Stimulated activated CD8-positive, alpha-beta memory T cell treated with anti-CD3 and anti-CD28 coated beads, Interleukin-15, amount 100 ng/mL, for 48 hours (primary cell): ENCODE data around the gene FILIP1L.

Source experiments
- DNase-seq, 2 donors: peaks; one replicate each; pipeline ENCODE4 v3.0.0-alpha.2; 2020; ENCODE audit warnings: low read depth in 2 of 2

FILIP1L gene

DNA sequence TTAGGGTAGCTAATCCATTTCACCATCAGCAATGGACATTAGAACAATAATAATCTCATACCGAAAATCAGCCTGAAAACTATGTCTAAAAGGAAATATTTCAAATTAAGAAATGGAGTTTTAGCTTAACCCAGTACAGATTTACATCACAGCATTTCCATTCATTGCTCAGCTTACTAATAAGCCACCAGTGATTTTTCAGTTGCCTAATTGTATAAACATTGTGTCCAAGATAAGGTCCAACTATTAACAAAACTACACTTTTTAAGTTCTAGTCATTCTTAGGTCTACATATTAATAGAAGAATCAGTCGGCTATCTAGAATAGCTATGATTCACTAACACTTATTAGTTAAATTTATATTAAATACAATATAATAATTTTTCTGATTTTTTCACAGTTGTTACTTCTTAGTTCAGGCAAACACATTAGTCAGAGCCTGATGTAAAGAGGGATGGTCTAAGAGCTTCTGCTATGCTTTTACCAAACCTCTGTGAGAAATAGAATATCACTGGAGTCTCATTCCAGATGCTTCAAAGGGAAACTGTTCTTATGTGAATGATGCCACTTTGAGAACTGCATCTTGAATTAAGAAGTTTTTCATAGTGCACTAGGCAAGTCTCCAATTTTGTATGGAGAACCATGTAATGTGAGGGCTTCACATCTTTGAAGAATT is 222.6 kb downstream of the FILIP1L start:
- DNase-seq: no peak

DNA sequence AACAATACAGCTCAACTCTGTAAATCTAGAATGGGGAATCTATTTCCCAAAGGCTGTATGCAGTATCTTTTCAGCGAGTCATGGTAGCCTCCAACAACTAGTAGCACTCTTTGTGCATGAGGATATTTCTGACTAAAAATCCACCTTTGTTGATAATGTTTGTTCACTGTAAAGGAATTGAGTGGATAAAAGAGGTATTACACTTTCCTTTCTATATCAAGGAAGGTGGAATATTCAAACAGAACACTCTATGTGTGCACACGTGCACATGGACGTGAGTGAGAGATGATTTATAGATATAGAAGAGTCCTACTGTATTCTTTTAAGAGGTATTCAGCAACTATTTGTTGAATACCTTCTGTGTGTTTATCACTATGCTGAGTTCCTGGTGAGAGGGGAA is 228.4 kb downstream of the FILIP1L start:
- no peak for DNase-seq

DNA sequence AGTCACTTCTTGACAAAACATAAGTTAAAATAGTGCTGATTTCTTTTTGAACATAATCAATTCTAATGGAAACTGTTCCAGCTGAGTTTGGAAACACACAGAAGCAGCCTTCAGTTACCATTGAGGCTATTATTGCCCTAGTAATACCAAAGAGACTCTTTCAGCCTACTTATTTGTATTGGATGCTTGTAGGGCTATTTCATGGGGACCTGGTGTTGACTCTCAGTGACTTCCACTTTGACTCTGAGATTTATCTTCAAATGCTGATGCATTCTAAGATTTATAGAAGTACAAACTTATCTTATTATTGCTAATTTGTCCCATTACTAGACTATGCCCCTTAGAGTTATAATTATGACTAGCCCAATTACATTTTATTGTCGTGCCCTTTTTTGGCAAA is 229.2 kb downstream of the FILIP1L start:
- DNase-seq: no peak

DNA sequence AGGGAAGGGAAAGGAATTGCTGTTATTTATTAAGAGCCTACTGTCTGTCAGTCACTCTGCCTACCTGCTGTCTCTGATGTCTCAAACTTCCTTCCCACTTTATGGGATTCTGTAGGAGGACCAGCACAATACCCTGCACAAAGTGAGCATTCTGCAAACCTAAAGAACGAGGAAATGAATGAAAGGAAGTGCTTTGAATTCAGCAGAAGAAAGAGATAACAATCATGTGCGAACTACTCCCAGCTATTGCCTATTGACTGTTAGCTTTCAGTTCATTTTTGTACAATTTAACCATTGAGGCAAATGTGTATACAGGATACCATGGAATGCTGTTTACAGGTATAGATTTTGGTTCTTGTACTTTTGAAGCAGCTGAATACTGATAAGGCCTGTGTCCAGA is 229.8 kb downstream of the FILIP1L start:
- DNase-seq: no peak

DNA sequence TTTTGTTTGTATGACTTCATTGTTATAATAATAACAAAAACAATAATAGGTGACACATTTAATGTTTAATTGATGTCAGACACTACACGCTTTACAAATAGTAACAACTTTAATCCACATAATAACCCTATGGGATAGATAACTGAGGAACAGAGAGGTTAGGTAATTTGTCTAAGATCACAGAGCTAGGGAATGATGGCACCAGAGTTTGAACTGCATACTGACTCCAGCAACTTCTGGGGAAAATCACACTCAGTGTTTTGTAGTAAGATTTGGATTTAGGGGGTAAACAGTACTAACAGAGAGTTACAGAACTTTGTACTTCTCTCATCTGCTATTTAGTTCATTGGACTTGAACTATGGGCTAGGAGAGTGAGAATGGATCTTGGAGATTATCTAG is 230.6 kb downstream of the FILIP1L start:
- no peak for DNase-seq

DNA sequence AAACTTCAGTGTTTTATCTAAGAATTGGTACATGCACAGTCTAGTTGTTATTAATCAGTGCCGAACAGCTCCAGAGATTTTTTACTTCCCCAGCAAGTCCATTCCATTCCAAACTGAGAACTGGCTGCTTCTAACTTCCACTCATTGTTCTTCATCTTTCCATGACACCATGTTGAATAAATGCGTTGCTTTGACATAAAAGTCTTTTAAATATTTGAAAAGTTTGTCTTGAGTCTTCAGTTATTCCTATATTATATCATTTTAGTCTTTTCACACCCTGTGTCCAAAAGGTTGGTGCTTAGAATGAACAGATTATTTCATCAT is 231.2 kb downstream of the FILIP1L start:
- no peak for DNase-seq

DNA sequence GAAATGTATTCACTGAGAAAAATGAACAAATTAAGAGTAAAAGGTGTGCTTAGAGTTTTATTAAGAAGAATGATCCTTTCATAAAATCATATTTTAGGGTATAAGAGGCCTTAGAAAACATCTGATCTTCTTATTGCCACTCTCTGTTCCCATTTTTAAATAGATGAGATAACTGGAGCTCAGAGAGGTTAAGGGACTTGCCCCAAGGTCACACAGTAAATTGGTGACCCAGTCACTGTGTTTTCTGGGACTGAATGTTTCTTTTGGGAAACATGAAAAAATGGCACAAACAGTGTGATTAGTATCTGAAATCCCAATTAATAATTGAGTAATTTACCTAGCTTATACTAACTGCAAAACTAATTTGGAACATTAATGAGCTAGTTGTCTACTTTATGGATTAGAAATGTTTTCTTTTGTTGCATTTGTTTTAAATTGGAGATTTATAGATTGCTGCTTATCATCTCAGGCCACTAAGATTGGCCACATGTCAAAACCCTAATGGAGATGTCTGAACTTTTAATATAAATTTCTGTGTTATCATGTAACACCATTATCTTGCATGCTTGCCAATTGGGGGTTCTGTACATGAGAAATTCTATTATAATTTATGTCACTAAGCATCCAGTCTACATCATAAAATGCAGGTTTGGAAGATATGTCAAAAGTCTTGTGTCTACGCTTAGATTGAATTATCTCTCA is 231.7 kb downstream of the FILIP1L start:
- DNase-seq: no peak

DNA sequence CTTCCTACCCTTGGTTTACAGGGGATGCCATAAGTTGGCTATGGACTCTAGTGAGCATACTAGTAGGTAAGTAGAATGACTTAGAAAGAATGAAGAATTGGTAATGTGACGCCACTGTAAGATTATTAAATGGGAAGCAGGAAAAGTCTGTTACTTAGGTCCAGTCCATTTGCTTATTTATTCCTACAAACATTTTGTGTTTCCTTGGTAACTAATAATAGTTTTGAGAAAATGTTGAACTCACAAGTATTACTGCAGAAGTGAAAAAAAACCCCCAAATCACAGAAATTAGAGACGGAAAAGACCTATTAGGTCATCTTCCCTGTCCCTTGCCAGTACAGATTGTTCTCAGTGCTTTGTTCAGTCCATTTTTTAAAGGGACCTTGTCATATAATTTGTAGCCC is 233.2 kb downstream of the FILIP1L start:
- DNase-seq: no peak

DNA sequence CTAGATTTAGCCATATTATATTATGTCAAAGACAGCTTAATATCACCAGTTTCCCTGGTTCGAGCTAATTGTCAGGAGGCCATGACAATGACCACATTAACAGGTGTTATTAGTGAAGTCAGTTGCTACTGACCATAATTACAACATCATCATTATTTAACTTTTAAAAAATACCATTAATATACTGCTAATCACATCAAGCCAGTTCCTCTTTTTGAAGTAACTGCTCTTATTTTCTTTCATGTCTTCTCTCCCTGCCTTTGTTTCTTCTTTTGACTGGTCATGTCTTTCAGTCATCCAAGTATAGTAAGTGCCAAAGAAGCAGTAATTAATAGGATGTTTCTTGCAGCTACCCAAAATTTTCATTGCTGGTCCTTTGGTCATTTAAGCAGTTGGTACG is 235.0 kb downstream of the FILIP1L start:
- no peak for DNase-seq

DNA sequence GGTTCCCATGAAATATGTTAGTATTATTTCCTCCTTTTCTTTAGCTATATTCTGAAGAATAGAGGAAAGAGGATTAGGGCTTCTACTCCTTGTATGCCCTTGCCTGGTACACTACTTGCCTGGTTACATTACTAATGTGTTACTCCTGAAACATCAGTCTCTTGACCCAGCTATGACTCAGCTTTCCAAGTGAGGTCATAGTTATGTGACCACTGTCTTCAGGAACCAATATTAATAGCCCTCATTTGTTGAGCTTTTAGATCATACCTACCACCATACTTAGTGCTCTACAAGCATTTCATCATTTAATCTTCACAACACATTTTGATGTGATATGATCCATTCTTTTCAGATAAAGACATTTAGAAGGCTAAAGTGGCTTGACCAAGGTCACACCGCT is 236.3 kb downstream of the FILIP1L start:
- no peak for DNase-seq

DNA sequence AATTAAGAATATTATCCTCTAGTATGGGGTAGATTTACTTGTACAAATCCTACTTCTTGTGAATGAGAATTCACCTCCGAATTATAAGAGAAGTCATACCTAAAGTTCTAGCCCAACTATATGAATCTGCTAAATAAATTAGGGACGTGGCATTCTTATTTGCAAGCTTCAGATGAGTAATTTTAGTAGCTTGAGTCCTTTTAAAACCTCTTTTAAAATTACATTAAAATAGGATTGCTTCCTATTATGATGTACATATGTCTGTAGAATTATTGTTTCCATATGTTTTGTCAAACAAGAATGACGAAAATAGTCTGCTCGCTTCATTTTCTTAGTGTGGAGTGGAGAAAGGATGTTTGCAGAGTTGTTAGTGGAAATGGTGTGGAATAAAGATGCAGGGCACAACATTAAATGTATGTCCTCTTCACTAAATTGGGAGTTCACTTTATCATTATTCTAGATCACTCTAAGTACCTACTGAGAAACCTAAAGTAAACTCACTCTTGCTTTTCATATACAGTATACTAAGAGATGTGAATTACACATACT is 237.2 kb downstream of the FILIP1L start:
- no peak for DNase-seq

DNA sequence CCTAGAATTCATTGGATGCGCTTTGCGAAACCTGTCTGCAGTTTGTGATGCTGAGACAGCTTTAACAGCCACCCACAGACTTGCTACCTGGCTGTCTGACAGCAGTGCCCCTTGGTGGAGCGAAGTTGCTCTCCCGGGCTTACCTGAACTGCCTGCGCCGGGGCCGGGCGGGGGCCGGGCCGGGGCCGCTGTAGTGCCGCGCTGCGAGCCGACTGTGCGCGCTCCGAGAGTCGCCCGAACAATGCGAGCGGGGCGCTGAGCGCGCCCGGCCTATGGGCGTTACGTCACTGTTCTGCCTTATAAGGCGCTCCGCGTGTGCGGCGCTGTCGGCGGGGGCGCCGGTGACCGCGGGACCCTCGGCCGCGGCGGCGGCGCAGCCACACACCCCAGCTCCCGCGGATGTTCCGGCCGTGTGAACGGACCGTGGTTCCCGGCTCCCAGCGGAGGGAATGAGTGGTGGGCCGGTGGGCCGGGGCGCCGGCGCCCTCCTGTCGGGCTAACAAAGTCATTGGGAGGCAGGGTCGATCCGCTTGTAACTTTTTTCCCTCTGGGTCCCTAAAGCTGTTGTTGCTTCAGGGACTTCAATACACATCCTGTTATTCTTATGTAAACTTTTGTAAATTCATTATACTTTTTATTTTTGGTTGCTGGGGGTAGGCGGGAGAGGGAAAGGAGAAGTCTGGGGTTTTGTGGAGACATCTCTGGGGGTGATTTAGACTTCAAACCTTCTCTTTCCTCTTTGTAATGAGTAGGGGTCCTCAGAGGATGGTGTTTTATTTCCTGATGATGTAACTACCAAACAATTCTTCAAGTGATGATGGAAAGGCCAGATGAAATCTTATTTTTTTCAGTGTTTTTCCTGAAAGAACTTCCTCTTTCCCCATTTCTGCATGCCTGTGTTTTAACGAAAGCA is 238.1 kb downstream of the FILIP1L start:
- DNase-seq: peak; percentile 44 to 45

DNA sequence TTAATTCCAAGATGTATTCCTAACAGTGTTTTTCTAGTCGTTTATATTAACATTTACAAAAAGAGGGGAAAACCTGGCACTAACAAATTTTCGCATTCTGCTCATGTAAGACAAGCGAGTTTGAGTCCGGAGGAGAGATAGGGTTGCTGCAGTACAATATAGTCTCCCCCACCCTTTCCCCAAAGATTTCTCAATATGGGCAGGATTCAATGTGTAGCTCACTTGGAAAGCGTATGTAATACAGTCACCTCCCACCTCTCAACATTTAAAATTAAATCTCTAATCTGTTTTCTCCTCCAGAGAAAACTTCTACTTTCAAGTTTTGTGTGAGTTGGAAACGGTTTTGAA is 238.7 kb downstream of the FILIP1L start:
- DNase-seq: no peak

DNA sequence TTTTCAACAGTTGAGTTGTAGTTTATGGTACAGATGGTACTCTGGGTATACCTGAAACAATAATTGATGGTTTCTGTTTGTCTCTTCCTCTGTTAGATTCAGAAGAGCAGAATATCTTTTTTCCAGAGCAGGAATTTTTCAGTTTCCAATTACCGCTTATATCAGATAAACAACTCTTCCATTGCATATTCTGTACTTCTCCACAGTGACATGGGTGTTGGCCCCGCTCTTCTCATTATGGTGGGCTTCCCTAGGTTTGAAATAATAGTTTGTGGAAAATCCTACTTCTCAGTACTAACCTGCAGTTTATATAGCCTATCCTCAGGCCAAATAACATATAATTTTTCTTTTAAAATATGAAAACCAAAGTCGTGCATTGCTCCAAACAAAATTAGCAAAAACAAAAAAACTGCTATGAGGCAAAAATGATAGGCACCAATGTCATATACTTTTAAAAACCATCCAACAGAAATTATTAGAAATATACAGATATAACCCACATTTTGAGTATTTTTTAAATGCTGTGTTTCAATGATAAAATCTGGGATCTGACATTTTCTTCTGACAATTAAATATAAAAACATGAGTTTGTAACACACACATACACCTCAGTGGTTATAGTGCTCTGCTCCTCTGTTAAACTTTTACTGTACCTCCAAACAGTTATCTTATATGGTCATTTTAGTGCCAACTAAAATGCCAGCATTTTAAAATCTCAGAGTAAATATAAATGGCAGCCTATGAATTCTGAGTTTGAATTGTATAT is 239.9 kb downstream of the FILIP1L start:
- DNase-seq: no peak

DNA sequence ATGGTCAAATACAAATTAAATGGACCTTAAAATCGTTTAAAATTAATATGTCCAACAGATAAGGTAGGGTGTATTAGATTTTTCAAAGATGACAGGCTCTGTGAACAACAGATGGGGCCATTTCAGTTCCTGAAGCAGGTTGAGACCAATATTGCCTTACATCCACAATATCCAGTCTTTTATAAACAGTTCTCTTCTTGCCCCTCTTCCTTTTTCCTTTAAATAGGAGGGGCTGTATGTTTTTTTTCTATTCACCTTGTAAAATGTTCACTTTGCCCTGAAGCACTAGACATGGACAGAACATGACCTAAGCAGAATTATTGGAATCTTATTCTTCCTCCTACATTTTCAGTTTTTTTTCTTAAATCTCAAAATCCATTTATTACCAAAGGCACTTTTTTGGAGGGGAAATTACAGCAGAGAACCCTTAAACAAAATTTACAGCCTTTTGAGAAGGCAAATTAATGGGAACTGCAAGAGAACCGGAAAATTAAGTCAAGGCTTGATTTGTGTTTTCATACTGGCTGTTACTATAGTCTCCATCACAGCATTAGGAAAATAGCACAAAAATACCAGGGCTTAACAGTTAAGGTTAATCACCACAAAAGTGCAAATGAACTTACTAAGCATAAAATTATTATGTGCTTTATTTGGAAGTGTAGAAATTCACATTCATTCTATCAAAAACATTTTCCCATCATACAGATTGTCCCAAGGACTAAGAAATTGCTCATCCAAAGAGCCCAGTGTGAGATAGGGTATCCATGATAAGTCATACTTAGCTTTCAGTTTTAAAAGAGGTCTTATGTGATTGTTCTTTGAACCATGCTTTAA is 240.8 kb downstream of the FILIP1L start:
- DNase-seq: no peak

DNA sequence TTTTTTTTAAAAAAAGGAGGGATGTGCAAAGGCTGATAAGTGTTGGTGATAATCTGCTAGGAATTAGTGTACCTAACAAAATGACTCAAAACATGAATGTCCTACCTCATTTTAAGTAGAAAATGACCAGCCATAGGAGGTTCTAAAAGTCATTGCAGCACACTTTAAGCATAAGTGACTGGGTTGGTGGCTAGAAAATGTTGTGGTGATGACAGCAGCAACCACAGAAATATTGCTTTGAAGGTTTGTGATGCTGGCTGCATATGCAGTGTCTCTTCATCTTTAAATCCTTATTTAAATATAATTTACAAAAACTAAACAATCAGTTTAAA is 241.4 kb downstream of the FILIP1L start:
- no peak for DNase-seq

DNA sequence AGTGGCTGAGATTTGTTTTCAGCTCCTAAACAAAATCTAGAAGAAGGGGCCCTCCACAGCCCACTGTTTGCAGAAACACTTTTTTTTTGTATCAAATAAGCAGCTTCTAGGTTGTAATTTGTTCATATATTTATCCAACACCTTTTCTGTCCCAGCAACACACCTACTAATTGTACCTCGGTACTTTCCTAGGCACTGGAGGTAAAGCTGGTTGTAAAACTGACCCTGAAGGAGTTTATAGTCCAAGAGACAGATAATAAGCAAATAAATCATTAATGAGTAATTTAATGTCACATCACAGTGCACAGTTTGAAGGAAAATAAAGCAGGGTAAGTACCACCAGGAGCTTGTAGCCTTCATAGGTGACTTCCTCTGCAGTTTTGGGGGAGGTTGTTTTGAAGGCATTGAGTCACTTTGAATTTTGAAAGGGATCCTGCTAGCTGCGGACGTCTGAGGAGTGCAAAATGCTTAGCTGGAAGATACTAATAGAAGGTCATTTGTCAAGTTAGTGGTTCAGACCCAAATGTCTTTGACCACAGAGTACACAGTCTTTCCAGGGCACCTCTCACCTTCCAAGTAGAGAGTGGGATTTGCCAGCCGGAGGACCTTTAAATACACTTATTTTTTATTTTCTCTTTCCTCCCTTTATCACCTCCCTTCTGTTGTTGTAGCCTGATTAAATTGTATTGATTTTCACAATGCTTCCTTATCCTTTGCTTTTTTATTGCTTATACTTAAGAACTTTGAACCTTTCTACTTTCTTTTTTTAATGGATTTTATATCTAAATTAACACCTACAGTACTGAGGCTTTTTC is 242.9 kb downstream of the FILIP1L start:
- no peak for DNase-seq

DNA sequence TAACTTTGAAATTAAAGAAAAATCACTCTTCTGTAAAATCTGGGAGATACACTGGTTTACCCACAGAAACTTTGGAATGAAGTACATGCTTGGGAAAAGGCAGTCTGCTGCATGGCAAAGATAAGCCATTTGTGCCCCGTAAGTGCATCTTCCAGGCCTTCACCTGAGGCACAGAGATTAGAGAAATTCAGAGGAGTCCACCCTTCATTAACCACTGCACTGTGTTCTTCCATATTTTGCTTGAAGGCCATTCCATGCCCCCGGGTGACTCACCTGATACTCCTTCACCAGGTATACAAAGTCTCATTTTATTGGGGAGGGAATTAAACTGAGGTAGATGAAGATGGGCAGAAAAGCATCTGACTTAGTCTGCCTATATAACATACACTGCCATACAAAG is 243.6 kb downstream of the FILIP1L start:
- DNase-seq: no peak

DNA sequence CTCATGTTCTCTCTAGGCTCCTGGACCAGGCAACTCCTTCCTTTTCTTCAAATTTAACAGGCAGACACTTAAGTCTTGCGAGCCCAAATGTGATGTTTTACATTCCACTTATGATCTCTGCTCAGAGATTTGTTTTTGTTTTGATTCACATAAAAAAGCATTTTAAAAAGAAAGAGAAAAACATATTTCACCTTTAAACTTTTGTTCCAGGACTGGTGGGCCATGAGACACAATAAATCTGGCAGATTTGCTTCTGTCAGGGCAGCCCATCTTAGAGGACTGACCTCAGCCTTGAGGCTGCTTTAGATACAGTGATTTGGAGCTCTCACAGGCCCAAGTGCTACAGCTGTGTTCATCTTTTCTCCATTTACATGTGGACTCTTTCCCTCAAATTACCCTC is 244.7 kb downstream of the FILIP1L start:
- DNase-seq: no peak

DNA sequence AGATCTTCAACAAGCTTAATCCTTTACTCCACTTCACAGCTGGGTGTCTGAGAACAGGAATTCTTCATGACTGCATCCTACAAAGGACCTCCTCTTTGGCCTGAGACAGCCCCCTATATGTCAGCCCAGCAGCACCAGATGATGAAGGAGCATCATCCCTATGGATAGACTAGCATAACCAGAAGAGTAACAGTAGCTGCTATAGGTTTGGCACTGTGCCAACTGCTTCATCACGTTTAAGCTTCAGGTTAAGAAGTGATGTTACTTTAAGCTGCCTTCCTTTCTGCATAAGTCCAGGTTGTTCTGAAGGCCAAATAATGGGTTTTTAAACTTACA is 246.0 kb downstream of the FILIP1L start:
- DNase-seq: no peak
